ENCODE data around the gene LGI2. TPM values are rescaled to one million over a fixed set of nuclear protein-coding genes. Genes with fewer than 3 reads are reported as not detected.

The LGI2 gene
- total and polyA plus RNA-seq, 9 of the 15 experiments (the other 6 are each of a cell fraction or from before 2014, with no cell fraction given) = 0.03 to 0.07 TPM; not detected in 7

- no peak for DNase-seq (ENCODE audit: extremely low read depth in 1 of 4, low spot score in 3 of 4)
- no peaks in the 10 kb centered on the region for H3K4me1 ChIP-seq (replicated peaks in 1 of 2; ENCODE audit: control insufficient read depth in 2 of 2, insufficient read depth in 2 of 2, low read length in 2 of 2)
- 0% methylated on average over 1 of the region's 2 CpGs for WGBS (ENCODE audit: insufficient coverage, low coverage, missing lambda C conversion rate)
- TF ChIP-seq RAD21 (CRISPR knock-in tag; conservative IDR thresholded peaks at IDR 0.05 in 1 of 2, IDR thresholded peaks at IDR 0.05 in 1 of 2) (no peak), RCOR1 (IDR thresholded peaks at IDR 0.05; ENCODE audit: borderline replicate concordance in 1 of 2, low read depth in 2 of 2, low read length in 2 of 2) (no peak), ARID3B (CRISPR knock-in tag; IDR thresholded peaks at IDR 0.05; ENCODE audit: borderline replicate concordance) (no peak), ZNF436 (CRISPR knock-in tag; IDR thresholded peaks at IDR 0.05) (no peak), MAFG (tag; conservative IDR thresholded peaks at IDR 0.05) (no peak)
- TF ChIP-seq, protein P1, sequence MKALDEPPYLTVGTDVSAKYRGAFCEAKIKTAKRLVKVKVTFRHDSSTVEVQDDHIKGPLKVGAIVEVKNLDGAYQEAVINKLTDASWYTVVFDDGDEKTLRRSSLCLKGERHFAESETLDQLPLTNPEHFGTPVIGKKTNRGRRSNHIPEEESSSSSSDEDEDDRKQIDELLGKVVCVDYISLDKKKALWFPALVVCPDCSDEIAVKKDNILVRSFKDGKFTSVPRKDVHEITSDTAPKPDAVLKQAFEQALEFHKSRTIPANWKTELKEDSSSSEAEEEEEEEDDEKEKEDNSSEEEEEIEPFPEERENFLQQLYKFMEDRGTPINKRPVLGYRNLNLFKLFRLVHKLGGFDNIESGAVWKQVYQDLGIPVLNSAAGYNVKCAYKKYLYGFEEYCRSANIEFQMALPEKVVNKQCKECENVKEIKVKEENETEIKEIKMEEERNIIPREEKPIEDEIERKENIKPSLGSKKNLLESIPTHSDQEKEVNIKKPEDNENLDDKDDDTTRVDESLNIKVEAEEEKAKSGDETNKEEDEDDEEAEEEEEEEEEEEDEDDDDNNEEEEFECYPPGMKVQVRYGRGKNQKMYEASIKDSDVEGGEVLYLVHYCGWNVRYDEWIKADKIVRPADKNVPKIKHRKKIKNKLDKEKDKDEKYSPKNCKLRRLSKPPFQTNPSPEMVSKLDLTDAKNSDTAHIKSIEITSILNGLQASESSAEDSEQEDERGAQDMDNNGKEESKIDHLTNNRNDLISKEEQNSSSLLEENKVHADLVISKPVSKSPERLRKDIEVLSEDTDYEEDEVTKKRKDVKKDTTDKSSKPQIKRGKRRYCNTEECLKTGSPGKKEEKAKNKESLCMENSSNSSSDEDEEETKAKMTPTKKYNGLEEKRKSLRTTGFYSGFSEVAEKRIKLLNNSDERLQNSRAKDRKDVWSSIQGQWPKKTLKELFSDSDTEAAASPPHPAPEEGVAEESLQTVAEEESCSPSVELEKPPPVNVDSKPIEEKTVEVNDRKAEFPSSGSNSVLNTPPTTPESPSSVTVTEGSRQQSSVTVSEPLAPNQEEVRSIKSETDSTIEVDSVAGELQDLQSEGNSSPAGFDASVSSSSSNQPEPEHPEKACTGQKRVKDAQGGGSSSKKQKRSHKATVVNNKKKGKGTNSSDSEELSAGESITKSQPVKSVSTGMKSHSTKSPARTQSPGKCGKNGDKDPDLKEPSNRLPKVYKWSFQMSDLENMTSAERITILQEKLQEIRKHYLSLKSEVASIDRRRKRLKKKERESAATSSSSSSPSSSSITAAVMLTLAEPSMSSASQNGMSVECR (CRISPR knock-in tag; IDR thresholded peaks at IDR 0.05) = no peak
- H4K20me1 ChIP-seq (replicated peaks; ENCODE audit: control insufficient read depth, insufficient read depth, low read length) = 0 out of 2 replicates have a peak, but pooled peaks cover 3% of the 10 kb centered on the region
- no peaks in the 10 kb centered on the region for H3K9me1 ChIP-seq (ENCODE audit: control insufficient read depth, insufficient read depth, low read length)
- no peak overlapping the region for H2AFZ ChIP-seq (ENCODE audit: low read depth, low read length)
- CTCF ChIA-PET (ENCODE audit: low intra/inter-chr PET ratio) = no interaction called here
- H3K27me3 ChIP-seq (ENCODE audit: control insufficient read depth in 2 of 2, insufficient read depth in 2 of 2, low read length in 2 of 2) = peaks cover 11 to 21% of the 10 kb centered on the region in 2 experiments
- FAIRE-seq = no peak
- H3K9me3 ChIP-seq (replicated peaks; ENCODE audit: control insufficient read depth, insufficient read depth, low read depth, low read length) = no peaks in the 10 kb centered on the region
- H3K9ac ChIP-seq (ENCODE audit: insufficient read depth in 1 of 2, low read depth in 2 of 2, low read length in 2 of 2) = no peak overlapping the region
- POLR2A ChIA-PET = no interaction called here
- no peak for ATAC-seq
- H3K36me3 ChIP-seq (ENCODE audit: control insufficient read depth, insufficient read depth, low read length) = no peaks in the 10 kb centered on the region
- H3K27ac ChIP-seq (ENCODE audit: extremely low read depth, low read depth, low read length) = no peak overlapping the region
- no peak overlapping the region for H3K4me3 ChIP-seq
- intact Hi-C loops (cut with micrococcal nuclease) (no loop called here), in situ Hi-C loops (cut with MboI) (no loop called here)
- no peaks in the 10 kb centered on the region for H3K79me2 ChIP-seq (ENCODE audit: control insufficient read depth, insufficient read depth, low read length)
- no TSS peak for BruUV-seq (replicated peaks)
- H3K4me2 ChIP-seq (ENCODE audit: insufficient read depth, low read length) = no peak overlapping the region
Observed at GRCh38 chr4:25019501-25019900, 11.2 kb downstream of the LGI2 start.
